ENCODE measurements around the gene MEF2C.
A peak's percentile ranks its signal among the peaks of the same experiment; 100 is the strongest.
"Not testable (repeated sequence)": the region's sequence is repeated elsewhere in the genome, so short reads cannot be mapped to it uniquely, and the experiment has no call there.

Gene MEF2C

DNA sequence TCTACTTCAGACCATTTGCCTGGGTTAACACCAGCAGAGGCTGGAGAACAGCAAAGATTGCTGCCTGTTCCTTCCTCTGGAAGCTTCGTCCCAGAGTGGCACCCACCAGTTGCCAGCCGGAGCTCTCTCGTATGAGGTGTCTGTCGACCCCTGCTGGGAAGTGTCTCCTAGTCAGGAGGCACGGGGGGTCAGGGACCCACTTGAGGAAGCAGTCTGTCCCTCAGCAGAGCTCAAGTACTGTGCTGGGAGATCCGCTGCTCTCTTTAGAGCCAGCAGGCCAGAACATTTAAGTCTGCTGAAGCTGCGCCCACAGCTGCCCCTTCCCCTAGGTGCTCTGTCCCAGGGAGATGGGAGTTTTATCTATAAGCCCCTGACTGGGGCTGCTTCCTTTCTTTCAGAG lies 84.1 kb downstream of the MEF2C start:
- not testable (repeated sequence) for DNase-seq

DNA sequence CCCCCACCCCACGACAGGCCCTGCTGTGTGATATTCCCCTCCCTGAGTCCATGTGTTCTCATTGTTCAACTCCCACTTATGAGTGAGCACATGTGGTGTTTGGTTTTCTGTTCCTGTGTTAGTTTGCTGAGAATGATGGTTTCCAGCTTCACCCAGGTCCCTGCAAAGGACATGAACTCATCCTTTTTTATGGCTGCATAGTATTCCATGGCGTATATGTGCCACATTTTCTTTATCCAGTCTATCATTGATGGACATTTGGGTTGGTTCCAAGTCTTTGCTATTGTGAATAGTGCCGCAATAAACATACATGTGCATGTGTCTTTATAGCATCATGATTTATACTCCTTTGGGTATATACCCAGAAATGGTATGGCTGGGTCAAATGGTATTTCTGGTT lies 89.2 kb downstream of the MEF2C start:
- DNase-seq = not testable (repeated sequence)

DNA sequence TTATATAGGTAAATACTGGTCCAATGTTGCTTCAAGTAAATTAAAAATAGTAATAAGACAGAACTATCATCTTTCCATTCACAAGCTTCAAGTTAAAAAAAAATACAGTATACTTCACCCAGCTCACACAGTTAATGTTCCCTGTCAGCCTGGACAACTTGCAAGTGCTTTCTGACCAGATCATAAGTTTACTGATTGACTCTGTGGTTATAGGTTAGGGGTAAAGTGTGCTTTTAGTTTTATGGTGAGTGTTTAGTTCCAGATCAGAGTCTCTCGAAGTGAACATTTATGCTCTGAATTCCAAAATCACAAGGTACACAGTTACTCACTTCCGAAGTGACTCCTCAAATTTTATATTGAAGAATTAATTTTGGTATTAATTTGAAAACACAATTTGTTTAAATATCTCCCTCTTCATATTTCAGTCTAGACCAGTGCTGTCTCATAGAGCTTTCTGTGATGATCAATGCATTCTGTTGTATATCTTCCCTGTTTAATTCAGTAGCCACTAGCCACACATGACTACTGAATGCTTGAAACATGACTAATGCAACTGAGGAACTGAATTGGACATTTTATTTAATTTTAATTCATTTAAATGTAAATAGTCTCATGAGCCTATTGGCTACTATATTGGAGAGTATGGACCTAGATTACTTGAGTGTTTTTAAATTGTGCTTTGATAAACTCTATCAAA lies 90.7 kb downstream of the MEF2C start:
- no peak for DNase-seq

GRCh38 chr5:88787856-88788255 lies 95.1 kb downstream of the MEF2C start:
- DNase-seq = no peak

- DNase-seq = no peak
Measured at GRCh38 chr5:88786789-88787188, 96.2 kb downstream of the MEF2C start.

GRCh38 chr5:88785746-88786565 lies 97.0 kb downstream of the MEF2C start:
- DNase-seq = peak; percentile 67

DNA sequence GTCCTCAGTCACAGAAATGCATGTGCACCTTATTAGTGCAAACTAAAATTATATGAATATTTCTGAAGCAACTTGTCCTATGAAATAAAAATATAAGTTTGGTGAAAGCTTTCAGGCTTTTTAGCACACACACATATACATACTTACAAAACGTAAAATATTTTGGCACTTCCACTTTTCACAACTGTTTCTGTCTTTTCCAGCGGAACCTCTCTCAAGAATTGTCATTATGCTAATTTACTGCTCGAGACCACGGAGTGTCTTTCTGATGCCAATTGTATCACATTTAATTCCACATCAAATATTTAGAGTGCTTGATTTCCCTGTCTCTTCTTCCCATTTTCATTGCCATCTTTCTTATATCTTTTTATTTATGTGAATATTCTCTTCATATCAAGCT lies 100.4 kb downstream of the MEF2C start:
- no peak for DNase-seq

GRCh38 chr5:88780736-88781135 lies 102.2 kb downstream of the MEF2C start:
- no peak for DNase-seq

- DNase-seq = peak; percentile 59
Measured at GRCh38 chr5:88778736-88779135, 104.2 kb downstream of the MEF2C start.

DNA sequence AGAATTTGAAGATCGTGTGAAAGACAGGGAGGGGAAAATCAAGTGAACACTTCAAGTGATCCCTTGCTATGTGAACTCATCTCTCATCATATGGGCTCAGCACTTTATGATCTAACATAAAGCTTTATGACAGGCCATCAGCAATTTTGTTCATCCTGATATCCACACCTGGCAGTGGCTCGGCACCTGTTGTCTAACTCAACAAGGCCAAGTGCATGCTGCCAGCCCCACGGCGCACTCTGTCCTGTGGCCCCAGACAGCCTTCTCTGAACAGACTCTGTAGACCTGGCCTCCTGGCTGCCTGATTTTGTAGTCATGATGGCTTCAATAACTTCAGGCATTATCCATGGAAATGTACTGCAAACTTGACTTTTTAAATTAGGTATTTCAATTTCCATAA lies 106.3 kb downstream of the MEF2C start:
- no peak for DNase-seq

GRCh38 chr5:88772831-88773230 lies 110.2 kb downstream of the MEF2C start:
- no peak for DNase-seq

- DNase-seq = no peak
Measured at GRCh38 chr5:88772047-88772446, 110.9 kb downstream of the MEF2C start.

- DNase-seq = no peak
Measured at GRCh38 chr5:88770276-88771257, 112.4 kb downstream of the MEF2C start.

- peak; percentile 72 for DNase-seq
Measured at GRCh38 chr5:88769165-88769564, 113.8 kb downstream of the MEF2C start.

DNA sequence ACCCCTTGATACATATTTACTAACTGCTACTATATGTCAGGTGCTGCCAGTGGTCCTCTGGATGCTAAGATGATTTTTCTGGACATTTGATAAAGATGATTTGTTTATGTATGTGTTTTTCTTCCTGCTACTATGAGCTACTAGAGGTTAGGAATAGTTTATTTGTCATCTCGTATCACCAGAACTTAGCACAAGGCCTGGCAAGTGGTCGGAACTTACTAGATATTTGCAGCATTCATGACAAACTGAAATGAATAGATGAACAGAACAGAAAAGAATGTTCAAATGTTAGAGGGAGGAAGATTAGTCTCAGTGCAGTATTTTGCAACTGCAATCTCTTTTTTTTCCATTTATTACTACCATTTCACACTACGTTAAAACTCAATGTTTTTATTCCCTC lies 114.6 kb downstream of the MEF2C start:
- DNase-seq = no peak

DNA sequence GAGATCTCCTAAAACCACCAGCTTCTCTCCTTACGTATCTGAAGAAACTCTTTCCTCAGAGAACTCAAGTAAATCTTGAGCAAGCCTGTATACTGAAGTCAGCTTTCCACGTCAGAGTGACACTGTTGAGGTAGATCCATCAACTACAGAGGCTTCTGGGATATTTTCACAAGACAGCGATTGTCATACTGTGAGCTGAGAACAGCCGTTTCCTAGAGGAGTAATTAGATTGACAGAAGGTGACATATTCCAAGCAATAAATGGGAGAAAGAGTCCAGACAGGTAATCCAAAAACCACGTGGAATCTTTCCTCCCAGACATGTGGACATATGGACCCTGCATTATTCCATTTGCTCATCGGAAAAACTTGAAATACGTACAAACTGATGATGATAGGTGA lies 117.2 kb downstream of the MEF2C start:
- no peak for DNase-seq

DNA sequence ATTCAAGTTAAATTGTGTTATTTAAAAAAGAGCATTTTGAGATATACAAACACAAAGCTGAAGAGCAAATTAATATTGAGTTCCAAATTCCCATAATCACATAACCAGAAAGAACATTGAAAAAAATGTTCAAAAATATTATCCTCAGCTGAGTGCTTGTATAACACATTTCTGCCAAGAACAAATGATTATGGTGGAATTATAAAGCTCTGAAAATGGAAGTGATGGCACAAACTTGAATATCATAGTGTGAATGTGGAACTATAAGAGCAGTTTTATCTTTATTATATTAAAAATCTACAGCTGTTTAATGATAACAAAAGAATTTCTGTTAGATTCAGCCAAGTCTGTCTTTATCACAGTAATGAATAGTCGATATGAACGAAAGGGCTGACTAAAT lies 117.8 kb downstream of the MEF2C start:
- DNase-seq = no peak

DNA sequence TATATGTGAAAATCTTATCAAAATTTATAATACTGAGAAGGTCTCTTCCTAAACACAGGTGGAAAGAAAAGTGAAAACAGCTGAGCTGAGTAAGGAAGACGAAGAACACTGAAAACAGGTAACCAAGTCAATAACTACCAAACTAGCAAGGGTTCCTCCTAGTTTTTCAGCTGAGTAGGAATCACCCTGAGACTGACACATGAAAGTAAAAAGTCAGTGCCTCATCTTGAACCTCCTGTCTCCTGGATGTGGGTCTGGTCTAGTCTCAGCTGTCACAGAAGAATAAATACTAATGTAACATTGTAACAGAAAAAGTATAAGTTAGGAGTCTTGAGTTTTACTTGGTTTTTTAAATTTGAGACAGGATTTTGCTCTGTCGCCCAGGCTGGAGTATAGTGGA lies 121.0 kb downstream of the MEF2C start:
- DNase-seq = no peak

DNA sequence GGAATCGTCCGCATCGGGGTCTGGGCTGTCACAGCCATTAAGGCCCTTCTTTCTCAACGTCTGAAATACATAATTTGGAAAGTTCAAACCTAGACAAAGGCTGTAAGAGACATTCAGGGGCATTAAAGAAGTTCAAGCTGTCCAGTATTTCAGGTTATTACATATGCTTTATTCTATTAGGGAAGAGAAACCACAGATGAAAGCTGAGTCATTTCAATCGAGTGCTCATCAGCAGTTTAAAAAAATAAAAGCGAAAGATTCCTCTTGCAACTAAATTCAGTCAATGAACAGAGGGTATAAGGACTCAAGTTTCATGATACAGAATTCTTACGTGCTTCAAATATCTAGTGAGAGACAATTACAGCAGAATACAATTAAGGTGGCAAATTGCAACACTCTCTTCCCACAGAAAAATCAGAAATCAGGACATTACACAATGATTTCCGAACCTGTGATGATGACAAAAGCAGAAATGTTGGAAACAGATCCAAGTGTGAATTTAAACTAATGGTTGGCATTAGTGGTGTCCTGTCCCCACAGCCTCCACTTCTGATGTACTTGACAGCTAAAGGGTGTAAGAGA lies 121.6 kb downstream of the MEF2C start:
- no peak for DNase-seq

DNA sequence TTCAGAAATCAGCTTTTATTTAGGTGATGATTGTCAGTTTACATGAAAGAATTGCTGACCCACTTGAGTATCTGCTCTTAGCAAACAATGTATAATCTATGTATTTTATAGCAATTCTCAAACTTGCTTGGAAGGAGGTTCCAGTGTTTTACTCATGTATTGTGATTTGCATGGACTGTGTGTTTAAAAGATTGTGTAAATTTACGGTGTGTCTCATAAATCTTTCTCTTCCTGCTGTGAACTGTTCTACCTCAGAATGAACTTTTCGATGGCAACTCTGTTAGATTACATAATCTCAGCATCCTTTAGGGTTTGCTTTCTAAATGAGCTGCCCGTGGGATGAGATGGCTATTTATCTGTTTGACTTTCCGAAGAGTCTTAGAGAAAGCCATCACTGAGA lies 122.5 kb downstream of the MEF2C start:
- no peak for DNase-seq

DNA sequence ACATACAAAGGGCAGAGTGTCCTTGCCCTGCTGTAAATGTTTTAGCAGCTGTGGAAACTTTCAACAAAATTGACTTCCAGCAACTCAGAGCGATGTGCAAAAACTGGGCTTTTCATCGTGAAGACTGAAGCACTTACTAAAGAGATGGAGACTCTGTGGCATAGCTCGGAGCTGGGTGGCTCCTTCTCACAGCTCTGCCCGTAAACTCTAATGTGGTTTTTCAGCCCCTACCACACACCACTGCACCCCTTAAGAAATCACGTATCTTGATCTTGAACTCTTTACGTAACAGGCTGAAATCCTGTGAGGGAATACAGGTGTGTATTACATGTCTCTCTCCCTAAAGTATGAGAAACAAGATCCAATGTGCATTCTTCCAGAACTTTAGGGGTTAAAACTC lies 124.4 kb downstream of the MEF2C start:
- DNase-seq = no peak

DNA sequence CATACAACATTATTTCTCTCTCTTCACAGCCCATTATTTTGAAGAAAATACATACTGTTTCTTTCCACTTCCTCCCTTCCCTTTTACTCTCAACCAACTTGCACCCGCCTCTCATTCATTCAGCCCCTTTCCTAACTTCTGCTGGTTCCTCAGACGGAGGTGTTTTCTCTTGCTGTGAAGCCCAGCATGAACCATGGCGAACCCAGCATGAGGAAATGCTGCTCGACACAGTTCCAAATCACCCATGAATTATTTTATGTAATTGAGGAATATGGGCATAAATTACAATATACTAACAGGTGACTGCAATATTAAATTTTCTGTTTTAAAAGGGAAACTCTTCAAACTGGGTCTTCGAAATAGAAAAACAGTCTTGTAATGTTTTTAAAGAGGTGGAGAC lies 124.8 kb downstream of the MEF2C start:
- no peak for DNase-seq

DNA sequence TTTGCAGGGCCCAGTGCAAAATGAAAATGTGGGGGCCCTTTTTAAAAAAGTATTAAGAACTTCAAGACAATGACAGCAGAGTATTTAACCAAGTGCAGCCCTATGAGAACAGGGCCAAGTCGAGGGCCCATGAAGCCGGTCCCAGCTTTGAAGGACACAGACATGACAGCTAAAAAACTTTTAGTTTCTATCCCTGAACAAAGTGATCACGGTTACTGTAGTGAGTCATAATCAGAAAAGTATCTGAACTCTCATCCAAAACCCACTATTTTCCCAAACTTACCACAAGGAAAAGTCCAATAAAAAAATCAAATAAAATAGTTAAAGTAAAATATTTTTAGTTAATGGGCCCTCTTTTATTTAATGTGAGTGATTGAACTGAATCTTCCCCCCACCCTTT lies 126.0 kb downstream of the MEF2C start:
- no peak for DNase-seq
